HG03439 (cell line): ENCODE results near the gene BEST1.

ENCODE experiments used
- ATAC-seq: cut with Tn5 transposase; IDR thresholded peaks from one replicate; pipeline ENCODE4 v1.9.1; 2021; ENCODE audit warnings: mild to moderate bottlenecking, moderate library complexity; ENCODE audit not compliant: unreplicated experiment

BEST1 gene

GRCh38 chr11:61950035-61950547 lies at the start of gene BEST1:
BEST1 (plus strand) TSS chr11:61950351; CDS start chr11:61951807, 1,456 bp downstream.
- no peak for ATAC-seq

GRCh38 chr11:61901397-61901796 lies 48.8 kb upstream of the BEST1 start:
- no peak for ATAC-seq

DNA sequence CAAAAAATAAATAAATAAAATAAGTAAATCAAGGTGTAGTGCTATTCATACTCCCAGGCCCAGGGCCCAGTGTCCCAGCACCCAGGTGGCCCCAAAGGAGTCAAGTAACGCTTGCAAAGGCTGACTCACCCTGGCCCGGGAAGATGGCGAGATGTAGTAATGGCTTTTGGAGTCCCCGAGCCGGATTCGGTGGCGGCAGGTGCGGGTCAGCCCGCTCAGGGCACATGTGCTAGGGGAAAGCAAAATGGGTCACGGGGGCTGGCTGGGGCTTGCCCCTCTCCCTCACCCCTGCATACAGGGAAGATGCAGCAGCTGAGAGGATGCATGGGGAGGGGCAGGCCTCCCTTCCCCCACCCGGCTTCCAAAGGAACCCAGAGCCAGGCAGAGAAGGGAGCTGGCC lies 47.8 kb upstream of the BEST1 start:
- no peak for ATAC-seq

DNA sequence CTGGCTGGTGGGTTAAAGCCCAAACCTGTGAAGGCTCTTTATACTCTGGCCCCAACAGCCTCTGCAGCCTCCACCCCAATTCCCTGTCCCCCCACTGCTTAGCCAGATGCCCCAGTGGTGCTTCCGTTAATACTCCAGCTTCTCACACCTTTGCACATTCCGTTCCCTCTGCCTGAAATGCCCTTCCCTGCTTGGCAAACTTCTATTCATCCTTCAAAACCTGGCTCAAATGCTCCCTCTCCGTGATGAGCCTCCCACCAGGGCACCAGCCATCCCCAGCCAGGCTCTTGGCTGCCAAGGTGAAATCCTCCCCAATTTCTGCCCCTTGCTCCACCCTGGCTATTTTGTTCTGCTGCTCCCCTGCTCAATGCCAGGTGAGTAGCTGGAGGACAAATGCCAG lies 46.3 kb upstream of the BEST1 start:
- ATAC-seq, result no peak

DNA sequence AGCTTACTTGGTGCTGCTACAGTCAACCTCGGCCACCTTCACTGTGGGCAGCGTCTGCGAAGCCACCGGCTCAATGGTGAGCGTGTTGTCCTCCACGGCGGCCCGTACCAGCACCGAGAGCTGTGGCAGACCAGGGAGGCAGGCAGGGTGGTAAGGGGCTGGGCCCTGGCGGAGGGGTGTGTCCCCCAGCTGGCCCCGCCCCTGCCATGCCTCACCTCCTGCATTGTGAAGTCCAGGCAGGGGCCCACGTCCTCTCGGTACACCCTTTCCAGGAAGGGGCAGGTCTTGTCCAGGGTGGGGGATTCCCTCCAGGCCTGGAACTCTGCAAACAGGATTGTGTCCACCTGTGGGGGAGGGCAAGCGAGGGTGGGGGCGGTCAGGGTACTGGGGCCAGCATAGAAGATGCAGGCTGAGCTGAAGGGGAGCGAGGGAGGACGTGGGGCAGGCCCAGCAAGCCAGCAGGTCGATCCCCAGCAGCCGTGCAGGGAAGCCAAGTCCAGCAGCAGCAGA lies 45.6 kb upstream of the BEST1 start:
- ATAC-seq, result no peak

DNA sequence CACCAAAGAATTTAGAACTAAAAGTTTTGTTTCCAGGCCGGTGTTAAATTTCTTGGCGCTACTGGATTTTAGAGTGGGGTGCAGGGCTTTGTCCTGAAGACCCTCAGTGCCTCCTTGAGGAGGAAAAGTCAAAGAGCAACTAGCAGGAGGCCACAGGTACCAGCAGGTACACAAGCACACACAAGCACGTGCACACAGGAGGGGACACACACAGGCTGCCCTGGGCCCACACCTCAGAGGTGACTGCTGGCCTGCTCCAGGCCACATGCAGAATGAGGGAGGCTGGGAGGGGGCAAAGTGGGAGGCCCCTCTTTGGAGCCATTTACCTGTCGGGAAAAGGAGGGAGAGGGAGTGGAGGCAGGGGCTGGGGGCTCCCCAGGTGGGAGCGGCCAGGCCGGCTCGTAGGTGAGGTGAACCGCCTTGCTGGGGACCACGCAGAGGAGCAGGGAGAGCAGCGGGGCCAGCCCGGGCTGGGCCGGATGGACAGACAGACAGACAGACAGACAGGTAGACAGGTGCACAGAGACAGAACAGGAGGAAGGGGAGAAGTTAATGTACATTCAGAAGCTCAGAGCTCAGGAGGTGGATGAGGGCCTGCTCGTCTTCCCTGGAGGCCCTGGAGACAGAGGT lies 45.0 kb upstream of the BEST1 start:
- ATAC-seq, result no peak

DNA sequence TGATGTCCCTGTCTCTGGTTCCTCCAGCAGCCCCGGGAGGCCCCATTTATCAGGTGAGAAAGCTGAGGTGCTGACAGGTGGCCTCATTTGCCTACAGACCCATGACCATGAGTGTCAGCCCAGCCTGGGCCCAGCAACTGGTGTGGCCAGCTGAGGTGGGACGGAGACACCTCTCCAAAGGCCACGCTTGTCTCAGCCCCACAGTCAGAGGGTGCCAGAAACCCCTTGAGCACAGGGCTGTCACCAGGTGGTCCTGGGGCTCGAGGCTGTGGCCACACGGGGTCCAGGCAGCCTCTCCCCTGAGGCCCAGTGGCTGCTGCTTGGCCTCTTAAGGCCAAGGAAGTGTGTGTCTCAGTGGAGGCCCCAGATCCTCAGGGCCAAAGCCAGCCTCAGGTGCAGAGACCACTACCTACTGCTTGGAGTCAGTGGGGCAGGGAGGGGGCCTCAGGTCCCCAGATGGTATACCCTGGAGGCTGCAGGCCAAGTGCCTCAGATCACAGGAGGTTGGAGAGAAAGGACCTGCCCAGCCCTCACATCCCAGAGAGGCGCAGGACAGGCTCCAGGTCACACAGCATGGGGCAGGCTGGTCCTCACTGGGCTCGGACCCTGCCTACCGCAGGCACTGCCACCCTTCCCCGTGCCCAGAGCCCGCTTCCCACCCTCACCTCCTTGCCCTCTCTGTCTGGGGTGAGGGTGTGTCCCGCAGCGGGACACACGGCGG lies 44.2 kb upstream of the BEST1 start:
- ATAC-seq, result no peak

- no peak for ATAC-seq
Measured at GRCh38 chr11:61906522-61906909, 43.6 kb upstream of the BEST1 start.

- no peak for ATAC-seq
Measured at GRCh38 chr11:61907282-61907681, 42.9 kb upstream of the BEST1 start.

GRCh38 chr11:61907871-61908729 lies 42.1 kb upstream of the BEST1 start:
- no peak for ATAC-seq

DNA sequence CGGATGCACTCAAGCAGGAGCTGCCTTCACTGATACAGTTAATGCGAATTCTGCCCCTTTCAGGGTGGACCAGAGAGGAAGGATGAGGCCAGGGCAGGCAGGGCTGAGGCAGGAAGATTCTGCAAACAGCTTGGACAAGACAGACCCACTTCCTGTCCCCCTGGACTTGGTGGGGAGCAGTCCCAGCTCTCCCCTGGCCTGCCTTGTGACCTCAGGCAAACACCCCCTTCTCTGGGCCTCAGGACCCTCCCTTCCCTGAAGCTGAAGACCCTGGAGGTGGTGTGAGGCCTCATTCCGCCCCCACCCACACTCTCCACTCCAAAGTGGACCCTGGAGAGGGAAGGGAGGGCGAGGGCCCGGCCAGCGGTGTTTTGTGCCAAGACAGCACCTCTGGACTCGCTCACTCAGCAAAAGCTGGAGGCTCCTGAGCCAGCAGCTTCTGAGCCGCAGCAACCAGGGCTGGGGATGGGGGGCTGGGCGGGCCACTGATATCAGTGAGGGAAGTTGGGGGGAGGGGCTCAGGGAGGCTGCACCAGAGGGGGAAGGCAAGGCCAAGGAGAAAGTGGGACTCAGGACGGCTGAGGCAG lies 41.3 kb upstream of the BEST1 start:
- ATAC-seq, result no peak

GRCh38 chr11:61910187-61911127 lies 39.7 kb upstream of the BEST1 start:
- no peak for ATAC-seq

DNA sequence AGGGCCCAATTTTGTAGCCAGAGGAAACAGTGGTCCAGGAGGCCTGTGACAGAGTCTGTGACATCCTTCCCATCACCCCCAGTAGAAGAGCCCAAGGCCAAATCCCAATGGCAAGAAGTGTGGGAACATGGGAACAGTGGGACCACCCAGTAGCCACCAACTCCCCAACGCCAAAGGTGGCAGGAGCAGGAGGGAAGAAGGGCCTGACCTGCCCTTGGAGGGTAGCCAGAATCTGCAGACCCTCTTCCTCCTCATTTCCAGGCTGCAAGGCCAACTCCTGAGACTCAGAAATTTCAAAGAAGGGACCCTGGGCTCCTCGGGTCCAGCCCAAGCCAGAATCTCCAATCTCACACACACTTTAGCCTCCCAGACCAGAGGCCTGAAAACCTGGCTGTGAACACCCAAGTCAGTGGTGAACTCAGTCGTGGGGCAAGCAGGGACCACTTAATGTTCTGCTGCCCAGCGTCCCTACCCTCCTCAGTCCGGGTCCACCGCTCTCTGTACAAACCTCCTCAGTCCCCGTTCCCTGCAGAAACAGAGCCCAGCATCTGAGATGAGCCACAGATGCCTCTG lies 38.9 kb upstream of the BEST1 start:
- no peak for ATAC-seq

DNA sequence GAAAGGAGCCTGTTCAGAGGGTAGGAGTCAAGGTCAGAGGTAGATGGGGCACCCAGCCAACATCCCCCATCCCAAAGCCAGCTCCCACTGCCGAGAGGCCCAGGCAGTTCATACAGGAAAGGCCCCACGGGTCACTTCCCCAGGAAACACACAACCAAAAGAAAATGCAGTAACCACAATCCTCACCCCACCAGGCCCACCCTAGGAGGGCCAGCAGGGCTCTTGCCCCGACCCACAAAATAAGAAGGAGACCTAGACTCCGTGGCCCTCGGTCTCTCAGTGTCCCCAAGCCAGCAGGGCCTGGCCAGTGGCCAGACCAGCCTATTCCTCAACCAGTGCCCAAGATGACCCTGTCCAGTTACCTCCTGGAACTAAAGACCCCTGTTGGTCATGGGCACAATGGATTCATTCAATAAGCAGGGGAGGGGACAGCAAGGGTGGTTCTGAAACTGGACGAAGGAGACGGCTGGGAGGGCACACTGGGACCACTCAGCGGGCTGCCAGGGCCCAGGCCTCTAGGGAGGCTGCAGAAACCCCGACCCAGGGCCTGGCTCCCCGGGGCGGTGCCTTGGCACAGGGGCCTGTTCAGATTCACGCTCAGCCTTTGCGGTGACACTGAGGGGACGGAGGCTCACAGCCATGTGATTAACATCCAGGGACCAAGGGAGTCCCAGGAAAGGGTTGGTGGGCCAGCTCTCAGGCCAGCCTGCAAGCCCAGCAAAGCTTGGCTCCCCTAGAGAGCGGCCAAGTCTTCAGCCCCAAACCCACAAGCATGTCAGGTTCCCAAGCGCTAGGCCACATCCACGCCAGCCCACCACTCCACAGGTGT lies 38.2 kb upstream of the BEST1 start:
- ATAC-seq, result no peak

DNA sequence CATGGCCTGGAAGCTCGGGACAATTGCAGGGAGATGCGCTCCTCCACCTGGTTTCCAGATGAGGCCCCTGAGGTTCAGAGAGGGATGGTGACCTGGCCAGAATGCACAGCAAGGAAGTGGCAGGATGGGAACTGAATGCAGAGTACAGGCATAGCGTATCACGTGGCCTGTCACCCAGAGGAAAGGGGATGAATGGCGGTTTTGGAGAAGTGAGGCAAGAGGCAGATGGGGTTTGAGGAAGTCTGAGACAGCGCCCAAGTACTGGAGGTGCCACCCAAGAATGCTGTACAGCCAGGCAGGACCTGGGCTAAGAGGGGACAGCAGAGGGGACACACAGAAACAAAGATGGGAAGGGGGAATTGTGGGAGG lies 37.6 kb upstream of the BEST1 start:
- ATAC-seq, result no peak

DNA sequence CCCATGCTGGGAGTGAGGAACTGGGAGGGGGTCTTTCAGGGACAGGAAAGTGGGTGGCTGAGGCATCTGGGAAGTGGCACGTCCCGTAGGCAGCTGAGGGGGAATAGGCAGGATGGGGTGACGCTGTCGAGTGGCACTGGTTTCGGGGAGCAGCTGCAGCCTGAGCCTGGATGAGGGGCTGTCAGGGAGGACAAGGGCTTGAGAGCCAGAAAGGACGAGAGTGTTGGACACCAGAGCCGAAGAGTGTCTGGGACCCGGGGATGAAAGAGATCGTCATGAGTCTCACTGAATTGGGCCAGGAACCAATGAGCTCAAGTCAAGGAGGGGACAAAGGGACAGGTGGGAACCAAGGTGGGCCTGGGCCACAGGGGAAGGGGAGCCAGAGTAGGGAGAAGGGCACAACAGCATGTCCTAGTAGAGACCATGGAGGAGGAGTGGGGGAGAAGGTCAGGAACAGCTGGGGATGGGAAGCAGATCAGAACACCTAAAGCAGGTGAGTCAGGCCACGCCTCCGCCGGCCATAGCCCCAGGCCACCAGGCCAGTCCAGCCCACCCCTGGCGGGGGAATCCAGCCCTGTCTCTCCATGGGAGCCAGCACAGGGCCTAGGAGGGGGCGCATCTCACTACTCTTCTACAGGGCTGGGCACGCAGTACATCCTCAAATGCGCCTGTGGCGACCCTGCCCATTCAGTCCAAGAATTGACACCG lies 37.0 kb upstream of the BEST1 start:
- ATAC-seq, result no peak

GRCh38 chr11:61913699-61914395 lies 36.3 kb upstream of the BEST1 start:
- ATAC-seq, result no peak
